Muscle of leg (tissue), 16 donors: ENCODE results near the gene SNRPA. TPM values are rescaled to one million over a fixed set of nuclear protein-coding genes. Genes with fewer than 3 reads are reported as not detected.

ENCODE experiments used
- DNase-seq: peaks from one replicate; pipeline ENCODE4 v3.0.0; 2013
- H3K27ac ChIP-seq: one replicate; pipeline ENCODE4 v1.5.1; 2013; ENCODE audit warnings: mild to moderate bottlenecking, low read length, control low read depth
- H3K27me3 ChIP-seq: one replicate; pipeline ENCODE4 v1.6.1; 2013; ENCODE audit warnings: low read length; ENCODE audit not compliant: control insufficient read depth, insufficient read depth
- H3K36me3 ChIP-seq: one replicate; pipeline ENCODE4 v1.6.1; 2013; ENCODE audit warnings: low read length; ENCODE audit not compliant: control insufficient read depth, insufficient read depth
- H3K4me1 ChIP-seq: one replicate; pipeline ENCODE4 v1.6.1; 2013; ENCODE audit warnings: low read length; ENCODE audit not compliant: control insufficient read depth, insufficient read depth
- H3K4me3 ChIP-seq: one replicate; pipeline ENCODE4 v1.5.1; 2013; ENCODE audit warnings: low read length, control low read depth
- H3K9me3 ChIP-seq: replicated peaks from 2 replicates; pipeline ENCODE4 v1.6.1; 2013; ENCODE audit warnings: low read depth, low read length; ENCODE audit not compliant: control insufficient read depth
- WGBS: methylation state at CpG from one replicate; pipeline ENCODE4 v1.1.5; 2013; ENCODE audit warnings: missing lambda C conversion rate; ENCODE audit not compliant: insufficient coverage; 5-methylcytosine and 5-hydroxymethylcytosine counted together
- long read RNA-seq, 11 donors: transcript quantifications; one replicate each; lab custom pipeline, GENCODE V29; 2026
- polyA plus RNA-seq, 8 donors: library from polyadenylated mRNA; unstranded; fragments of 120-200 nt; gene quantifications; one replicate each; pipeline versions ENCODE4 v1.2.1 to v1.2.3, GENCODE V29; 2013; ENCODE audit warnings: inconsistent platforms in 1 of 8, low replicate concordance in 1 of 8; ENCODE audit not compliant: insufficient read length in 8 of 8, insufficient read depth in 1 of 8
- total RNA-seq: library from RNA; stranded (reverse); fragments of 120-200 nt; gene quantifications from one replicate; pipeline ENCODE4 v1.2.4, GENCODE V29; 2013

SNRPA gene
- 27.0 TPM for total RNA-seq
- 10 to 100 TPM; 56.2 to 88.4 (median 74.5) TPM for polyA plus RNA-seq
- long read RNA-seq, donor 1, transcript SNRPA-201 (6 exons, 1,621 nt), result major isoform, 11 of 11 reads
- long read RNA-seq, donor 1, partial matches to known transcripts, result 0 of 11 reads
- long read RNA-seq, donor 1, other reads (novel, unspliced or antisense), result 0 of 11 reads
- long read RNA-seq, donor 2, partial matches to known transcripts, result 0 of 4 reads
- long read RNA-seq, donor 2, other reads (novel, unspliced or antisense), result 0 of 4 reads
- long read RNA-seq, donor 3, transcript SNRPA-201 (6 exons, 1,621 nt), result major isoform, 14 of 15 reads
- long read RNA-seq, donor 3, partial matches to known transcripts, result 0 of 15 reads
- long read RNA-seq, donor 3, other reads (novel, unspliced or antisense), result 0 of 15 reads
- long read RNA-seq, donor 4, transcript SNRPA-201 (6 exons, 1,621 nt), result major isoform, 16 of 30 reads
- long read RNA-seq, donor 4, partial matches to known transcripts, result 9 of 30 reads
- long read RNA-seq, donor 4, other reads (novel, unspliced or antisense), result 0 of 30 reads
- long read RNA-seq, donor 5, transcript SNRPA-201 (6 exons, 1,621 nt), result major isoform, 38 of 44 reads
- long read RNA-seq, donor 5, partial matches to known transcripts, result 0 of 44 reads
- long read RNA-seq, donor 5, other reads (novel, unspliced or antisense), result 0 of 44 reads
- long read RNA-seq, donor 6, transcript SNRPA-201 (6 exons, 1,621 nt), result major isoform, 26 of 34 reads
- long read RNA-seq, donor 6, partial matches to known transcripts, result 5 of 34 reads
- long read RNA-seq, donor 6, other reads (novel, unspliced or antisense), result 0 of 34 reads
- long read RNA-seq, donor 7, transcript SNRPA-201 (6 exons, 1,621 nt), result major isoform, 25 of 32 reads
- long read RNA-seq, donor 7, partial matches to known transcripts, result 0 of 32 reads
- long read RNA-seq, donor 7, other reads (novel, unspliced or antisense), result 0 of 32 reads
- long read RNA-seq, donor 8, transcript SNRPA-201 (6 exons, 1,621 nt), result major isoform, 12 of 16 reads
- long read RNA-seq, donor 8, partial matches to known transcripts, result 0 of 16 reads
- long read RNA-seq, donor 8, other reads (novel, unspliced or antisense), result 0 of 16 reads
- long read RNA-seq, donor 9, transcript SNRPA-201 (6 exons, 1,621 nt), result major isoform, 11 of 15 reads
- long read RNA-seq, donor 9, partial matches to known transcripts, result 0 of 15 reads
- long read RNA-seq, donor 9, other reads (novel, unspliced or antisense), result 0 of 15 reads
- long read RNA-seq, donor 10, transcript SNRPA-201 (6 exons, 1,621 nt), result major isoform, 19 of 25 reads
- long read RNA-seq, donor 10, partial matches to known transcripts, result 5 of 25 reads
- long read RNA-seq, donor 10, other reads (novel, unspliced or antisense), result 0 of 25 reads
- long read RNA-seq, donor 11, transcript SNRPA-201 (6 exons, 1,621 nt), result major isoform, 29 of 37 reads
- long read RNA-seq, donor 11, partial matches to known transcripts, result 6 of 37 reads
- long read RNA-seq, donor 11, other reads (novel, unspliced or antisense), result 0 of 37 reads

- Histone ChIP-seq H3K36me3 (peaks cover 19% of the 10 kb centered on the region), H3K4me1 (peaks cover 27% of the 10 kb centered on the region), H3K4me3 (peak within 1 kb of the TSS; percentile 73), H3K27ac (peak within 1 kb of the TSS; percentile 97), H3K27me3 (no peaks in the 10 kb centered on the region), H3K9me3 (no peaks in the 10 kb centered on the region)
- peak; percentile 99 for DNase-seq
- WGBS, result under 1% methylated on average over 45 of the region's 46 CpGs
Measured at GRCh38 chr19:40750874-40751537, at the start of gene SNRPA. Gene SNRPA (plus strand): TSS chr19:40751203. CDS start chr19:40751409, 206 bp downstream.

DNA sequence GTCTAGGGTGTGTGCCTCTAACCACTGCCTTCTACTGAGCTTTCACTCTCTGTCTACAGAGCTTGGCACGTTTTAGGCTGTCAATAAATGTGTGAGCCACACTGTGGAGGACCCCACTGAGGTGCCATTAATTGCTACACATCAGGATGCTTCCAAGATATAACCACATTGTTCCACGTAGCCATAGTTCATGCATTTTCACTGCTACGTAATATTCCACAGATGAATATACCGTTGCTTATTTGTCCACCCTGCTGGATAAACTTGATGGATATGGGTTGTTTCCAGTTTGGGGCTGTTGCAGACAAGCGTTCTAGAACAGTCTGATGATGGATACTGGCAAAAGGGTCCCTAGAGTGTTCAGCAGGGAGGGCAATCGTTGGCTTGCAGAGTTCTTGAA is 49.2 kb upstream of the SNRPA start:
- Histone ChIP-seq H3K27me3 (no peaks in the 10 kb centered on the region), H3K36me3 (peaks cover 60% of the 10 kb centered on the region), H3K9me3 (no peaks in the 10 kb centered on the region), H3K4me1 (peaks cover 16% of the 10 kb centered on the region), H3K27ac (no peak overlapping the region), H3K4me3 (no peak overlapping the region)
- WGBS, result 86% methylated on average over 3 of the region's 6 CpGs
- no peak for DNase-seq

DNA sequence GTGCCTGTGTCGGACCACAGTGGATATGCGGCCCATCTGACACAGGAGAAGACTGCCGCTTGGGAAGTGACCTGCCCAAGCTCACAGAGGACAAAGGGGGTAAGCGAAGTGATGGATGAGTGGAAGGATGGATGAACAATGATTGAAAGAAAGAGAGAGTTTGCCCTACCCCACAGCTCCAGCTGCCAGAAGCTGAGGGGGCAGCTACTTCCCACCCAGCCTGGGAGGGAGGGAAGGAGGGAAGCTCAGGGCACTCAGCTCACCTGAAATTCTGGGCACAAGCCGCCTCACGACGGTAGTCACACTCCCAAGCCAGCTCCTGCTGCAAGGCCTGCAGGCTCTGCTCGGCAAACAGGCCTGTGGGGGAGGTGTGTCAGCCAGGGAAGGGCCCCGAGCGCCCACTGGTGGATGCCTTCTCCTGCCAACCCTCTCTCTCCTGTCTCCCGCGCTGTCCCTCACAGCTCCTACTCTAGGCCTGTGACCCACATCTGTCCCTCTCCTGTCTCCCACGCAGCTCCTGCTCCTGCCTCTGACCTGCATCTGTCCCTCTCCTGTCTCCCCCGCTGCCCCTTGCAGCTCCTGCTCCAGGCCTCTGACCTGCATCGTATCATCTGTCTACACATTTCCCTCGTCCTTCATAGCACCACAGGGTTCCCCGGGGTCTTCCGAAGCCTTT is 48.5 kb upstream of the SNRPA start:
- WGBS, result 60% methylated on average over 13 of the region's 18 CpGs
- DNase-seq, result no peak
- H3K4me3 ChIP-seq, result no peak overlapping the region
- H3K27me3 ChIP-seq, result no peaks in the 10 kb centered on the region
- H3K9me3 ChIP-seq, result no peaks in the 10 kb centered on the region
- H3K36me3 ChIP-seq, result peaks cover 58% of the 10 kb centered on the region
- H3K4me1 ChIP-seq, result peaks cover 16% of the 10 kb centered on the region
- H3K27ac ChIP-seq, result no peak overlapping the region

DNA sequence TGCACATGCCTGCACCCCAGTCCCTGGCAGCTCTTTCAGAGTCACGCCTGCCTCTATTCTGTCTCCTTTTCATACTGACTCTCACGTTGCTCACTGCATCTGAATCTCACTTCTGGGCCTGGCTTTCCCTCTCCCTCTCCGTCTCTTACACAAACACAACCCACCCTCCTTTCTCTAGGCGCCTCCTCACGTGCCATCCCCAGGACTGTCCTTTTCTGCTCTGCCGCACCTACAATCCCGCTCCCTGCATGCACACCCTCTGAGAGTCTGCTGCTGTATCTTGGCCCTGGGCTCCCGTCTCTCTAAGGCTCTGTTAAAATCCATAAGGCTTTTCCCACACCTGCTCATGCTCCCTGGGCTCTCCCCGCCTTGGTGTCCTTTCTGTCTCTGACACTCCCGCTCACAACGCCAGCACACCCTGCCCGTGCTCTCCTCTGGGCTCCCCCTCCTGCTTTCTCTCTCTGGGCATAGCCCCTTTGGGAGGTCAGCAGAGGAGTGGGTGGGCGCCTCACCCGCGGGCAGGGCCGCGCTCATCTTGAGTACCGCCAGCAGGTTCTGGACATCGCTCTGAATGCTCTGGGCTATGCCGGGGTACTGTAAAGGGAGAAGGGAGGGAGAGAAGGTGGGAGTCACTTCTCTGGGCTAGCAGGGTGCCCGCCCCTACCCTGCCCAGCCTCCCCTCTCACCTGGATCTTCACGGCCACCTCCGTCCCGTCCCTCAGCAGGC is 47.8 kb upstream of the SNRPA start:
- Histone ChIP-seq H3K27me3 (no peaks in the 10 kb centered on the region), H3K36me3 (peaks cover 63% of the 10 kb centered on the region), H3K27ac (no peak overlapping the region), H3K9me3 (no peaks in the 10 kb centered on the region), H3K4me1 (peaks cover 16% of the 10 kb centered on the region), H3K4me3 (no peak overlapping the region)
- WGBS, result 65% methylated on average over 14 of the region's 24 CpGs
- DNase-seq, result no peak

GRCh38 chr19:40704491-40705361 is 46.3 kb upstream of the SNRPA start:
- Histone ChIP-seq H3K4me1 (peaks cover 16% of the 10 kb centered on the region), H3K4me3 (no peak overlapping the region), H3K9me3 (no peaks in the 10 kb centered on the region), H3K36me3 (peaks cover 66% of the 10 kb centered on the region), H3K27me3 (no peaks in the 10 kb centered on the region), H3K27ac (peak overlapping the region; percentile 20)
- WGBS, result 79% methylated on average over 11 of the region's 18 CpGs
- DNase-seq, result no peak

- Histone ChIP-seq H3K27ac (peak overlapping the region; percentile 38), H3K4me1 (peaks cover 16% of the 10 kb centered on the region), H3K36me3 (peaks cover 65% of the 10 kb centered on the region), H3K4me3 (no peak overlapping the region), H3K27me3 (no peaks in the 10 kb centered on the region), H3K9me3 (no peaks in the 10 kb centered on the region)
- peak; percentile 82 for DNase-seq
- 19% methylated on average over 7 of the region's 9 CpGs for WGBS
Measured at GRCh38 chr19:40705362-40705651, 45.7 kb upstream of the SNRPA start.

DNA sequence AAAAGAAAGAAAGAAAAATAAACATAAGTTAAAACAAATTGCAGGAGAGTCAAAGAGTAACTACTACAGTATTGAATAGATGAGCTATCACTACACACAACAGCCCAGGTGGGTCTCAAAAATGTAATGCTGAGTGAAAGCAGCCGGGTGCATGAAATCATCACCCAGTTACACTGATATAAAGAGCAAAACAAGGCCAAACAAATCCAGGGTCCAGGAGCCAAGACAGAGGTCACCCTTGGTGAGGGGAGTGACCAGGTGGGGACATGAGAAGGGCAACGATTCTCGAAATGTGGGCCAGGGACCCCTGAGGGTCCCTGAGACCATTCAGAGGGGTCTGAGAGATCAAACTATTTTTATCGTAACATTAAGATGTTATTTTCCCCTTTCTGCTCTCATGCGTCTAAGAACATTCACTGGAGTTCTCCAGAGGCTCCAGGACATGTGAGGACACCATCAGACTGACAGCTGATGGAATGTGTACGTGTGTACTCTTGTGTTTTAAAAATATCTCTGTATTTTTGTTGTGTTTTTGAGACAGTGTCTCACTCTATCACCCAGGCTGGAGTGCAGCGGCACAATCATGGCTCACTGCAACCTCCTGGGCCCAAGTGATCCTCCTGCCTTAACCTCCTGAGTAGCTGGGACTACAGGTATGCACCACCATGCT is 44.9 kb upstream of the SNRPA start:
- Histone ChIP-seq H3K27me3 (no peaks in the 10 kb centered on the region), H3K36me3 (peaks cover 65% of the 10 kb centered on the region), H3K4me1 (peaks cover 16% of the 10 kb centered on the region), H3K27ac (no peak overlapping the region), H3K4me3 (no peak overlapping the region), H3K9me3 (no peaks in the 10 kb centered on the region)
- no peak for DNase-seq
- 90% methylated on average over 3 of the region's 7 CpGs for WGBS
